Measurements from ENCODE around the gene SAMD1. TPM values are rescaled to one million over a fixed set of nuclear protein-coding genes. Genes with fewer than 3 reads are reported as not detected.

Gene SAMD1
- total and polyA plus RNA-seq, 2 of the 13 experiments (the other 11 are each of a cell fraction or from before 2014, with no cell fraction given), result 17.5 to 45.0 TPM

DNA sequence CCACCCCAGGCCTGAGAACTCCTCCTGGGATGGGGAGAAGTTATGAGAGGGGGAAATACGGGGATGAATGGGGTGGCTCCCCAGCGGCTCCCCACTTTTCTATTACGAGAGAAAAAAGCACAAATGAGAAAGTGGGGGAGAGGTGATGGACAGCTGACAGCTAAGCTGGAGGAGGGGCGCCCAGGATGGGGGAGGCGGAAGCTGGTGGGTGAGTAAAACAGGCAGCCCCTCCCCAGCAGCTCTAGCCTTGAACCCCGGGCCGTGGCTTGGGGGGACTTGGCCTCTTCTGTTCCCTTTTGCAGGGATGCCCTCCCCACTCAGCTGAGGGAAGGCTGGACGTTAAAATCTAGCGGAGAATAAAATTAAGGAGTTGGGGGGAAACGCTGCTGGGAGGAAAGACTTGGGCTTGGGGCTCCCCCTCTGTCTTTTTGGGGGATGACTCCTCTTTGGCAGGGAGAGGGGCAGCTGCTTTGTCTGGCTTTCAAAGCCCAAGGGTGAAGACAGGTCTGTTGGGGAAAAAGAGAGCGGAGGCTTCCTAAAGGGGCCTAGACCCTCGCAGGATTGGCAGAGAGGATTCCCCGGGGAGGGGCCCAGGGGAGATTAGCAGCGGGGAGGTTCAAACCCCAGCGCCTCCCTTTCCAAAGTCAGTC is 1.4 kb upstream of the SAMD1 start (continued):
- TF ChIP-seq ZFYVE20 (CRISPR knock-in tag; IDR thresholded peaks at IDR 0.05; ENCODE audit: borderline replicate concordance, low read depth), result no peak
- TF ChIP-seq, protein P1, sequence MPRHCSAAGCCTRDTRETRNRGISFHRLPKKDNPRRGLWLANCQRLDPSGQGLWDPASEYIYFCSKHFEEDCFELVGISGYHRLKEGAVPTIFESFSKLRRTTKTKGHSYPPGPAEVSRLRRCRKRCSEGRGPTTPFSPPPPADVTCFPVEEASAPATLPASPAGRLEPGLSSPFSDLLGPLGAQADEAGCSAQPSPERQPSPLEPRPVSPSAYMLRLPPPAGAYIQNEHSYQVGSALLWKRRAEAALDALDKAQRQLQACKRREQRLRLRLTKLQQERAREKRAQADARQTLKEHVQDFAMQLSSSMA (CRISPR knock-in tag; IDR thresholded peaks at IDR 0.05), result no peak
- TF ChIP-seq TFAP4 (IDR thresholded peaks at IDR 0.05; ENCODE audit: borderline replicate concordance, low read depth), result peak; percentile 42; the same call in 1 of the 2 replicates
- no peak for TF ChIP-seq ZNF24 (IDR thresholded peaks at IDR 0.05)
- no peak for TF ChIP-seq SMARCC2 (IDR thresholded peaks at IDR 0.05)
- no peak for TF ChIP-seq FOXP1 (IDR thresholded peaks at IDR 0.05)
- TF ChIP-seq FOXP1 (CRISPR knock-in tag; IDR thresholded peaks at IDR 0.05), result no peak
- TF ChIP-seq, protein P2, sequence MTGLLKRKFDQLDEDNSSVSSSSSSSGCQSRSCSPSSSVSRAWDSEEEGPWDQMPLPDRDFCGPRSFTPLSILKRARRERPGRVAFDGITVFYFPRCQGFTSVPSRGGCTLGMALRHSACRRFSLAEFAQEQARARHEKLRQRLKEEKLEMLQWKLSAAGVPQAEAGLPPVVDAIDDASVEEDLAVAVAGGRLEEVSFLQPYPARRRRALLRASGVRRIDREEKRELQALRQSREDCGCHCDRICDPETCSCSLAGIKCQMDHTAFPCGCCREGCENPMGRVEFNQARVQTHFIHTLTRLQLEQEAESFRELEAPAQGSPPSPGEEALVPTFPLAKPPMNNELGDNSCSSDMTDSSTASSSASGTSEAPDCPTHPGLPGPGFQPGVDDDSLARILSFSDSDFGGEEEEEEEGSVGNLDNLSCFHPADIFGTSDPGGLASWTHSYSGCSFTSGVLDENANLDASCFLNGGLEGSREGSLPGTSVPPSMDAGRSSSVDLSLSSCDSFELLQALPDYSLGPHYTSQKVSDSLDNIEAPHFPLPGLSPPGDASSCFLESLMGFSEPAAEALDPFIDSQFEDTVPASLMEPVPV (CRISPR knock-in tag; IDR thresholded peaks at IDR 0.05), result no peak
- TF ChIP-seq ZNF503 (CRISPR knock-in tag; IDR thresholded peaks at IDR 0.05), result no peak
- no peak for TF ChIP-seq ZNF282 (IDR thresholded peaks at IDR 0.05; ENCODE audit: partially characterized antibody)
- TF ChIP-seq HNRNPK (IDR thresholded peaks at IDR 0.05; ENCODE audit: low read depth, low read length, poor library complexity, severe bottlenecking), result no peak
- no peak for TF ChIP-seq MTA3 (CRISPR knock-in tag; IDR thresholded peaks at IDR 0.05)
- TF ChIP-seq CENPT (CRISPR knock-in tag; IDR thresholded peaks at IDR 0.05; ENCODE audit: low read depth), result no peak
- no peak; the same call in 1 of the 2 replicates for TF ChIP-seq MTA1 (CRISPR knock-in tag; IDR thresholded peaks at IDR 0.05; ENCODE audit: borderline replicate concordance)
- TF ChIP-seq LCORL (IDR thresholded peaks at IDR 0.05), result no peak
- TF ChIP-seq LCORL (CRISPR knock-in tag; IDR thresholded peaks at IDR 0.05), result peak; percentile 3; the same call in 1 of the 2 replicates
- 0 out of 2 replicates have a peak, but pooled peaks have one; percentile 11 for TF ChIP-seq MEIS1 (CRISPR knock-in tag; IDR thresholded peaks at IDR 0.05; ENCODE audit: borderline replicate concordance)
- 0 out of 2 replicates have a peak, but pooled peaks have one; percentile 26 for TF ChIP-seq ZNF746 (CRISPR knock-in tag; IDR thresholded peaks at IDR 0.05)
- TF ChIP-seq, protein P3, sequence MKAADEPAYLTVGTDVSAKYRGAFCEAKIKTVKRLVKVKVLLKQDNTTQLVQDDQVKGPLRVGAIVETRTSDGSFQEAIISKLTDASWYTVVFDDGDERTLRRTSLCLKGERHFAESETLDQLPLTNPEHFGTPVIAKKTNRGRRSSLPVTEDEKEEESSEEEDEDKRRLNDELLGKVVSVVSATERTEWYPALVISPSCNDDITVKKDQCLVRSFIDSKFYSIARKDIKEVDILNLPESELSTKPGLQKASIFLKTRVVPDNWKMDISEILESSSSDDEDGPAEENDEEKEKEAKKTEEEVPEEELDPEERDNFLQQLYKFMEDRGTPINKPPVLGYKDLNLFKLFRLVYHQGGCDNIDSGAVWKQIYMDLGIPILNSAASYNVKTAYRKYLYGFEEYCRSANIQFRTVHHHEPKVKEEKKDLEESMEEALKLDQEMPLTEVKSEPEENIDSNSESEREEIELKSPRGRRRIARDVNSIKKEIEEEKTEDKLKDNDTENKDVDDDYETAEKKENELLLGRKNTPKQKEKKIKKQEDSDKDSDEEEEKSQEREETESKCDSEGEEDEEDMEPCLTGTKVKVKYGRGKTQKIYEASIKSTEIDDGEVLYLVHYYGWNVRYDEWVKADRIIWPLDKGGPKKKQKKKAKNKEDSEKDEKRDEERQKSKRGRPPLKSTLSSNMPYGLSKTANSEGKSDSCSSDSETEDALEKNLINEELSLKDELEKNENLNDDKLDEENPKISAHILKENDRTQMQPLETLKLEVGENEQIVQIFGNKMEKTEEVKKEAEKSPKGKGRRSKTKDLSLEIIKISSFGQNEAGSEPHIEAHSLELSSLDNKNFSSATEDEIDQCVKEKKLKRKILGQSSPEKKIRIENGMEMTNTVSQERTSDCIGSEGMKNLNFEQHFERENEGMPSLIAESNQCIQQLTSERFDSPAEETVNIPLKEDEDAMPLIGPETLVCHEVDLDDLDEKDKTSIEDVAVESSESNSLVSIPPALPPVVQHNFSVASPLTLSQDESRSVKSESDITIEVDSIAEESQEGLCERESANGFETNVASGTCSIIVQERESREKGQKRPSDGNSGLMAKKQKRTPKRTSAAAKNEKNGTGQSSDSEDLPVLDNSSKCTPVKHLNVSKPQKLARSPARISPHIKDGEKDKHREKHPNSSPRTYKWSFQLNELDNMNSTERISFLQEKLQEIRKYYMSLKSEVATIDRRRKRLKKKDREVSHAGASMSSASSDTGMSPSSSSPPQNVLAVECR (CRISPR knock-in tag; IDR thresholded peaks at IDR 0.05; ENCODE audit: borderline replicate concordance), result no peak
- TF ChIP-seq GZF1 (CRISPR knock-in tag; IDR thresholded peaks at IDR 0.05), result no peak
- no peak for TF ChIP-seq ZNF317 (CRISPR knock-in tag; IDR thresholded peaks at IDR 0.05)
